ENCODE measurements around the gene ERBB4. TPM values are rescaled to one million over a fixed set of nuclear protein-coding genes. Genes with fewer than 3 reads are reported as not detected.

ERBB4 gene
- polyA plus RNA-seq, 1 of the 3 experiments (the other 2 are of a cell fraction) = 0.05 TPM

- Histone ChIP-seq H4K20me1 (ENCODE audit: insufficient read depth) (no peaks in the 10 kb centered on the region), H3K27ac (ENCODE audit: low read depth in 2 of 2, low read length in 1 of 2) (no peak overlapping the region), H3K79me2 (ENCODE audit: insufficient read depth) (no peaks in the 10 kb centered on the region), H3K27me3 (ENCODE audit: insufficient read depth) (no peaks in the 10 kb centered on the region), H3K4me3 (ENCODE audit: low read depth in 2 of 2, low read length in 1 of 2) (no peak overlapping the region), H3K4me1 (ENCODE audit: control insufficient read depth in 1 of 2, insufficient read depth in 2 of 2, low read depth in 1 of 2, low read length in 1 of 2) (no peaks in the 10 kb centered on the region), H3F3A (replicated peaks; ENCODE audit: insufficient read depth) (no peaks in the 10 kb centered on the region), H3K9ac (no peak overlapping the region), H3K9me3 (no peaks in the 10 kb centered on the region), H3K4me2 (no peak overlapping the region), H3K36me3 (replicated peaks in 1 of 2; ENCODE audit: control insufficient read depth in 1 of 2, insufficient read depth in 2 of 2, low read length in 1 of 2) (no peaks in the 10 kb centered on the region), H2AFZ (ENCODE audit: low read depth) (no peak overlapping the region), H3K9me2 (no peaks in the 10 kb centered on the region)
- DNase-seq = no peak
- 47% methylated on average over 2 of the region's 2 CpGs for WGBS (ENCODE audit: low lambda C conversion rate)
- TF ChIP-seq IRF3 (IDR thresholded peaks at IDR 0.05; ENCODE audit: low read depth, low read length) = no peak
- no peak for TF ChIP-seq RXRA (IDR thresholded peaks at IDR 0.05; ENCODE audit: borderline replicate concordance, low read depth)
- TF ChIP-seq ELF1 (IDR thresholded peaks at IDR 0.05) = no peak
- TF ChIP-seq TAF1 (IDR thresholded peaks at IDR 0.05; ENCODE audit: borderline replicate concordance, low read depth, low read length) = no peak
- ChIA-PET CTCF (no interaction called here), POLR2A (no interaction called here)
Measured at GRCh38 chr2:211397764-211398163, 1140.8 kb downstream of the ERBB4 start.

DNA sequence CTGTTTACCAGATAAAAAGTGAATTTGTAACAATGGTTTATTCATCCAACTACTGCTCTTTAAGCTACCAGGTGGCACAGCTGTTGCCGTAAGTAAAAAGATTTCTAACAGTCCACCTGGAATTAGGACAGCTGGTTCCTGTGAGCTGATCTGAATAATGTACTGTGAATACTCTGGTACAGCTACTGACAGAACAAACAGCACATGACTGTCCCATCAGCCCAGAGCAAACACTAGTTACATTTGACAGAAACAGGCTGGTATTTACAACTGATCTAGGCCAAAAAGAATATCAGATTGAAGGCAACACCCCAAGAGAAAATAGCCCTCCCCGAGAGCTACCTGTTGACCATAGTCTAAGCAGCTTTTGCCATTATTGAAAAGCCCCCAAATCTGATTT lies 1141.8 kb downstream of the ERBB4 start:
- Histone ChIP-seq H3K27ac (ENCODE audit: low read depth in 2 of 2, low read length in 1 of 2) (no peak overlapping the region; a peak in 1 of 4 replicates), H3K9me2 (no peaks in the 10 kb centered on the region), H3K4me1 (ENCODE audit: control insufficient read depth in 1 of 2, insufficient read depth in 2 of 2, low read depth in 1 of 2, low read length in 1 of 2) (no peaks in the 10 kb centered on the region), H3K9me3 (no peaks in the 10 kb centered on the region), H3K79me2 (ENCODE audit: insufficient read depth) (no peaks in the 10 kb centered on the region), H3F3A (replicated peaks; ENCODE audit: insufficient read depth) (no peaks in the 10 kb centered on the region), H4K20me1 (ENCODE audit: insufficient read depth) (no peaks in the 10 kb centered on the region), H3K9ac (no peak overlapping the region), H3K4me2 (no peak overlapping the region), H3K27me3 (ENCODE audit: insufficient read depth) (no peaks in the 10 kb centered on the region), H2AFZ (ENCODE audit: low read depth) (no peak overlapping the region), H3K36me3 (replicated peaks in 1 of 2; ENCODE audit: control insufficient read depth in 1 of 2, insufficient read depth in 2 of 2, low read length in 1 of 2) (no peaks in the 10 kb centered on the region), H3K4me3 (ENCODE audit: low read depth in 2 of 2, low read length in 1 of 2) (no peak overlapping the region)
- CTCF ChIA-PET = interaction anchor here (0.8 to 1.3 kb wide), 3 partner anchors 15 to 59 kb away, joined by 3 to 4 read pairs (median 3); no protein-coding TSS in a partner anchor
- POLR2A ChIA-PET = no interaction called here
- DNase-seq = no peak
- TF ChIP-seq SIN3A (IDR thresholded peaks at IDR 0.05; ENCODE audit: borderline replicate concordance, low read depth, low read length) (no peak), CHD2 (IDR thresholded peaks at IDR 0.05; ENCODE audit: low read length, partially characterized antibody) (no peak), ZBTB33 (IDR thresholded peaks at IDR 0.05; ENCODE audit: borderline replicate concordance, low read depth) (no peak), FOXM1 (IDR thresholded peaks at IDR 0.05; ENCODE audit: low read depth) (no peak), EZH2phosphoT487 (IDR thresholded peaks at IDR 0.05; ENCODE audit: borderline replicate concordance, low read depth) (no peak), TCF12 (IDR thresholded peaks at IDR 0.05) (no peak), FOXJ3 (CRISPR knock-in tag; IDR thresholded peaks at IDR 0.05) (no peak), JUND (IDR thresholded peaks at IDR 0.05) (no peak), EP300 (IDR thresholded peaks at IDR 0.05; ENCODE audit: borderline replicate concordance in 1 of 2, low read depth in 1 of 2, low read length in 1 of 2) (no peak), GABPA (IDR thresholded peaks at IDR 0.05; ENCODE audit: low read depth) (no peak)
- TF ChIP-seq, protein P1, sequence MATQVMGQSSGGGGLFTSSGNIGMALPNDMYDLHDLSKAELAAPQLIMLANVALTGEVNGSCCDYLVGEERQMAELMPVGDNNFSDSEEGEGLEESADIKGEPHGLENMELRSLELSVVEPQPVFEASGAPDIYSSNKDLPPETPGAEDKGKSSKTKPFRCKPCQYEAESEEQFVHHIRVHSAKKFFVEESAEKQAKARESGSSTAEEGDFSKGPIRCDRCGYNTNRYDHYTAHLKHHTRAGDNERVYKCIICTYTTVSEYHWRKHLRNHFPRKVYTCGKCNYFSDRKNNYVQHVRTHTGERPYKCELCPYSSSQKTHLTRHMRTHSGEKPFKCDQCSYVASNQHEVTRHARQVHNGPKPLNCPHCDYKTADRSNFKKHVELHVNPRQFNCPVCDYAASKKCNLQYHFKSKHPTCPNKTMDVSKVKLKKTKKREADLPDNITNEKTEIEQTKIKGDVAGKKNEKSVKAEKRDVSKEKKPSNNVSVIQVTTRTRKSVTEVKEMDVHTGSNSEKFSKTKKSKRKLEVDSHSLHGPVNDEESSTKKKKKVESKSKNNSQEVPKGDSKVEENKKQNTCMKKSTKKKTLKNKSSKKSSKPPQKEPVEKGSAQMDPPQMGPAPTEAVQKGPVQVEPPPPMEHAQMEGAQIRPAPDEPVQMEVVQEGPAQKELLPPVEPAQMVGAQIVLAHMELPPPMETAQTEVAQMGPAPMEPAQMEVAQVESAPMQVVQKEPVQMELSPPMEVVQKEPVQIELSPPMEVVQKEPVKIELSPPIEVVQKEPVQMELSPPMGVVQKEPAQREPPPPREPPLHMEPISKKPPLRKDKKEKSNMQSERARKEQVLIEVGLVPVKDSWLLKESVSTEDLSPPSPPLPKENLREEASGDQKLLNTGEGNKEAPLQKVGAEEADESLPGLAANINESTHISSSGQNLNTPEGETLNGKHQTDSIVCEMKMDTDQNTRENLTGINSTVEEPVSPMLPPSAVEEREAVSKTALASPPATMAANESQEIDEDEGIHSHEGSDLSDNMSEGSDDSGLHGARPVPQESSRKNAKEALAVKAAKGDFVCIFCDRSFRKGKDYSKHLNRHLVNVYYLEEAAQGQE (IDR thresholded peaks at IDR 0.05; ENCODE audit: low read depth, low read length) = no peak
- TF ChIP-seq, protein P2, sequence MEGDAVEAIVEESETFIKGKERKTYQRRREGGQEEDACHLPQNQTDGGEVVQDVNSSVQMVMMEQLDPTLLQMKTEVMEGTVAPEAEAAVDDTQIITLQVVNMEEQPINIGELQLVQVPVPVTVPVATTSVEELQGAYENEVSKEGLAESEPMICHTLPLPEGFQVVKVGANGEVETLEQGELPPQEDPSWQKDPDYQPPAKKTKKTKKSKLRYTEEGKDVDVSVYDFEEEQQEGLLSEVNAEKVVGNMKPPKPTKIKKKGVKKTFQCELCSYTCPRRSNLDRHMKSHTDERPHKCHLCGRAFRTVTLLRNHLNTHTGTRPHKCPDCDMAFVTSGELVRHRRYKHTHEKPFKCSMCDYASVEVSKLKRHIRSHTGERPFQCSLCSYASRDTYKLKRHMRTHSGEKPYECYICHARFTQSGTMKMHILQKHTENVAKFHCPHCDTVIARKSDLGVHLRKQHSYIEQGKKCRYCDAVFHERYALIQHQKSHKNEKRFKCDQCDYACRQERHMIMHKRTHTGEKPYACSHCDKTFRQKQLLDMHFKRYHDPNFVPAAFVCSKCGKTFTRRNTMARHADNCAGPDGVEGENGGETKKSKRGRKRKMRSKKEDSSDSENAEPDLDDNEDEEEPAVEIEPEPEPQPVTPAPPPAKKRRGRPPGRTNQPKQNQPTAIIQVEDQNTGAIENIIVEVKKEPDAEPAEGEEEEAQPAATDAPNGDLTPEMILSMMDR (IDR thresholded peaks at IDR 0.05) = no peak
- TF ChIP-seq, protein P3, sequence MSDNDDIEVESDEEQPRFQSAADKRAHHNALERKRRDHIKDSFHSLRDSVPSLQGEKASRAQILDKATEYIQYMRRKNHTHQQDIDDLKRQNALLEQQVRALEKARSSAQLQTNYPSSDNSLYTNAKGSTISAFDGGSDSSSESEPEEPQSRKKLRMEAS (IDR thresholded peaks at IDR 0.05; ENCODE audit: low read depth) = no peak
- TF ChIP-seq, protein P4, sequence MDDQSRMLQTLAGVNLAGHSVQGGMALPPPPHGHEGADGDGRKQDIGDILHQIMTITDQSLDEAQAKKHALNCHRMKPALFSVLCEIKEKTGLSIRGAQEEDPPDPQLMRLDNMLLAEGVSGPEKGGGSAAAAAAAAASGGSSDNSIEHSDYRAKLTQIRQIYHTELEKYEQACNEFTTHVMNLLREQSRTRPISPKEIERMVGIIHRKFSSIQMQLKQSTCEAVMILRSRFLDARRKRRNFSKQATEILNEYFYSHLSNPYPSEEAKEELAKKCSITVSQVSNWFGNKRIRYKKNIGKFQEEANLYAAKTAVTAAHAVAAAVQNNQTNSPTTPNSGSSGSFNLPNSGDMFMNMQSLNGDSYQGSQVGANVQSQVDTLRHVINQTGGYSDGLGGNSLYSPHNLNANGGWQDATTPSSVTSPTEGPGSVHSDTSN (IDR thresholded peaks at IDR 0.05) = no peak
- 74% methylated on average over 2 of the region's 2 CpGs for WGBS (ENCODE audit: low lambda C conversion rate)

All from SK-N-SH (cell line).